ENCODE results near the gene SRSF7.

DNA sequence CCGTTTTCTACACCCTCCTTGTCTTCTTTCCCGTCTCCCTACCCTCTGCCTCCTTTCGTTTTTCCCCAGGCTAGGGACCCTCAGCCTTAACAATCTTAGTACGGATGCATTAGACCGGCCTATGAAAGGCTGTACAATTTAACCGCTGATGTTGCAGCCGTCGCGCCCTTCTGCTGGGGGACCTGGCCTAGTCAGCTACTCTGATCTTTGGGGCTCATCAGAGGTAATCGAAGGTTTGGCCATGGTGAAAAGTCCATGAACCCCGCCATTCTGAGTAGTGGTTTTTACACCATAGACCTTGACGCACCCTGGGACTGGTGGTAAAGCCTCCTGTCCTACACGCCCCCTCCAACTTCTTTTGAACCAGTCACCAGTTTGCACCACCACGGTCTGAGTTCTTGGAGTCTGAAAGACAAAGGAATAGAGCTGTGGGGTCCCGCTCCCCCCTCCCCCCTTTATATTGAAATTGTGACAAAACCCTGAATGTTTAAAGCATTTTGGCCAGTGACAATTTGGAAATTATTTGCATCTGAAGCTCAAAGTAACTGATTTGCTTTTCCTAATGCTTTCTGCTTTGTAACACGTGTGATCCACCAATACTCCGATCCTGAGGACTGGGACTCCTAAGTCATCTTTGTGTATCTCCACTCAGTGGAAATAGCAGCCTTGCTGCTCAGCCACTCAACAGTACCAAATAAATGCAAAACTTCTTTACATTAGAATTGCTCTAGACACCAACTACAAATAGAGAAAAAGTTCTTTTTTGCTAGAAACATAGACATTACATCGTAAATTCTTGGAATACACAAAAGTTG is 642 bp upstream of the SRSF7 start:
- TF ChIP-seq, protein P1, sequence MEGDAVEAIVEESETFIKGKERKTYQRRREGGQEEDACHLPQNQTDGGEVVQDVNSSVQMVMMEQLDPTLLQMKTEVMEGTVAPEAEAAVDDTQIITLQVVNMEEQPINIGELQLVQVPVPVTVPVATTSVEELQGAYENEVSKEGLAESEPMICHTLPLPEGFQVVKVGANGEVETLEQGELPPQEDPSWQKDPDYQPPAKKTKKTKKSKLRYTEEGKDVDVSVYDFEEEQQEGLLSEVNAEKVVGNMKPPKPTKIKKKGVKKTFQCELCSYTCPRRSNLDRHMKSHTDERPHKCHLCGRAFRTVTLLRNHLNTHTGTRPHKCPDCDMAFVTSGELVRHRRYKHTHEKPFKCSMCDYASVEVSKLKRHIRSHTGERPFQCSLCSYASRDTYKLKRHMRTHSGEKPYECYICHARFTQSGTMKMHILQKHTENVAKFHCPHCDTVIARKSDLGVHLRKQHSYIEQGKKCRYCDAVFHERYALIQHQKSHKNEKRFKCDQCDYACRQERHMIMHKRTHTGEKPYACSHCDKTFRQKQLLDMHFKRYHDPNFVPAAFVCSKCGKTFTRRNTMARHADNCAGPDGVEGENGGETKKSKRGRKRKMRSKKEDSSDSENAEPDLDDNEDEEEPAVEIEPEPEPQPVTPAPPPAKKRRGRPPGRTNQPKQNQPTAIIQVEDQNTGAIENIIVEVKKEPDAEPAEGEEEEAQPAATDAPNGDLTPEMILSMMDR (IDR thresholded peaks at IDR 0.05; ENCODE audit: extremely low read depth in 1 of 2, insufficient read depth in 1 of 2, low read depth in 1 of 2, low read length in 2 of 2): no peak
- TF ChIP-seq POLR2A (IDR thresholded peaks at IDR 0.05; ENCODE audit: low read depth, low read length) (no peak), EZH2 (IDR thresholded peaks at IDR 0.05; ENCODE audit: borderline replicate concordance, low read depth, low read length, severe bottlenecking) (no peak), POLR2AphosphoS5 (IDR thresholded peaks at IDR 0.05; ENCODE audit: insufficient read depth, low read depth, low read length) (no peak), MYC (IDR thresholded peaks at IDR 0.05; ENCODE audit: low read depth, low read length) (no peak), FOS (IDR thresholded peaks at IDR 0.05; ENCODE audit: borderline replicate concordance, insufficient read depth, low read length) (no peak), GATA2 (IDR thresholded peaks at IDR 0.05; ENCODE audit: insufficient read depth, insufficient read length, low read depth, low read length) (no peak)
- TF ChIP-seq, protein P2, sequence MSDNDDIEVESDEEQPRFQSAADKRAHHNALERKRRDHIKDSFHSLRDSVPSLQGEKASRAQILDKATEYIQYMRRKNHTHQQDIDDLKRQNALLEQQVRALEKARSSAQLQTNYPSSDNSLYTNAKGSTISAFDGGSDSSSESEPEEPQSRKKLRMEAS (IDR thresholded peaks at IDR 0.05; ENCODE audit: insufficient read depth, insufficient read length): no peak

Measured in endothelial cell of umbilical vein (primary cell).